ENCODE data around the gene NPTX2.
A peak's percentile ranks its signal among the peaks of the same experiment; 100 is the strongest.

NPTX2 gene

GRCh38 chr7:98599886-98600285 lies 17.2 kb upstream of the NPTX2 start:
- TF ChIP-seq POLR2A (IDR thresholded peaks at IDR 0.05; ENCODE audit: low read length) (no peak), GATA1 (IDR thresholded peaks at IDR 0.05; ENCODE audit: low read depth, low read length) (no peak)
- DNase-seq, result no peak

DNA sequence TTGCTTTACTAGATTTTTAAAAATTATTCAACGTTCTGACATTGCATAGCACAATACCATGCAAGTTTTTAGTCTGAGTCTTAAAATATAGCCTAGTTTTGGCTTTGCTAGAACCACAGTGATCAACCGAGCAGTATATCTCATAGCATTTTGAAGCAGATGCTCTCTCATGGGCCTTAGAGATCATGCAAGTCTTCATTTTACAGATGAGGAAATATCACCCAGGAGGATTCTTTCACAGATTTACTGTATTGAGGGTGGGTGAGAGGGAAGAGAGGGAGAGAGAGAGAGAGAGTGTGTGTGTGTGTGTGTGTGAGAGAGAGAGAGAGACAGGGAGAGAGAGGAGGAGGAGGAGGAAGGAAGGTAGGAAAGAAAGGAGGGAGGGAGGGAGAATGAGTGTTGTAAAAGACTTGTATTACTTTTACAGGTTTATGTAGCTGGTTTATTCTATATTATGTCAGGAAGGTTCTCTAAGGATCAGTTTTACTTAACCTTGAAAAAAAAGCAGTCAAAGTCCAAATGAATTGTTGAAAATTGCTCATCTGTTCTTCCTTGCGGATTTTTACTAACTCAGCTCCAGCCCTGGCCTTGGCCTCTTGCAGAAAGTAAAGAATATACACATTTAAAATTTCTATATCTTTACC lies 14.2 kb upstream of the NPTX2 start:
- TF ChIP-seq POLR2A (IDR thresholded peaks at IDR 0.05; ENCODE audit: low read length) (no peak), GATA1 (IDR thresholded peaks at IDR 0.05; ENCODE audit: low read depth, low read length) (no peak)

DNA sequence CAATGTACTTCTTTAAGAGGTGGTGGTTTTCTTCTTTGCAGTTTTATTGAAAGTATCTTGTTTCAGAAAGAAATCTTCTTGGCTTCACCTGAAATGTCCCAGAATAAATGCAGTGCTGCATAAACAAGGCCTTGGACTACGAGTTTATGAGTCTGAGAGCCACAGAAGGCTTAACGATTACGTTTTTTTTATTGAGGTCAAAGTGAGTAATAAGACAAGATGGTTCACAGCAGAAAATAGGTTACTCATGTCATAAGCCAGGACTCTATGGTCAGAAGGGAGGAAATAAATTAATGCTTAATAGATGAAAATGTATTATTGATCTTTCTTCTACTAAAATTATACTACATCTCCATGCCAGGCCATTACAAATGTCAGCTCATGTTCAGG lies 13.7 kb upstream of the NPTX2 start:
- TF ChIP-seq GATA1 (IDR thresholded peaks at IDR 0.05; ENCODE audit: low read depth, low read length) (no peak), POLR2A (IDR thresholded peaks at IDR 0.05; ENCODE audit: low read length) (no peak)
- DNase-seq, result no peak

More for the DNA sequence above, 14.2 kb upstream of the NPTX2 start:
- no peak for DNase-seq

DNA sequence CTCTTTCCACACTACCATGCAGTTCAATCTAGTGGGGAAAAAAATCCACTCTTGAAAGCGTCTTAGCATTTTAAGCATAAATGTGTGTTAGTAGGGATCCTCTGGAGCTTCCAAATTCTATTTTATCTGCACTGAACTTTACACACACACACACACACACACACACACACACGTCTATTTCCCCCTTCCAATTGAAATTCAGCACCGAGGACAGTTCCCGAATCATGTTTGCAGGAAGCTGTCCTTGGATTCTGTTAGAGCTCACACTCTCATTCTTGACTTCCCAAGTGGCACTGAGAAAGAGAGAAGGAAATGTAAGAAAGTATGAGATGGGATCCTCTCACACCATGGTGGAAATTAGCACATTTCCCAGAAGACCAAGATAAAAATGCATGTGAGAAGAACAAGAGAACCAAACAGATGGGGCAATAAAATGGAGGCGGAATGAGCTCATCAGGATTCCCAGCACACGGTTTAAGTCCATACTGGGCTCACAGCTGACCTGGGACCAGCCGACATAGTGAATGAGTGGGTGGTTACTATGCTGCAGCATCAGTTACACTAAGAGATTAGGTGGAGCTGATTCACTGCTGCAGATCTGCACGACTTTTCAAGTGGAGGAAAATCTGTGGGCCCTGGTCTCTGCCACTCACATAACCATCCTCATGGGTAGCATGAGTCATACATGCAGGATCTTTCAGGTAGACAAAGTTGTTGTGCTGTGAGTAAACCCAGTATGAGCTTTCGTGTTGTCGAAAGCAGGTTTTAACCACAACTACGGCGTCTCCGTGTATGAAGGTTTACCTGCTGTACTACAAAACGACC lies 3.3 kb upstream of the NPTX2 start:
- TF ChIP-seq POLR2A (IDR thresholded peaks at IDR 0.05; ENCODE audit: low read length) (no peak), GATA1 (IDR thresholded peaks at IDR 0.05; ENCODE audit: low read depth, low read length) (no peak)
- DNase-seq, result peak; percentile 8

- peak in 1 of 2 experiments; percentile 5 for DNase-seq
- TF ChIP-seq GATA1 (IDR thresholded peaks at IDR 0.05; ENCODE audit: low read depth, low read length) (no peak), POLR2A (IDR thresholded peaks at IDR 0.05; ENCODE audit: low read length) (no peak)
Observed at GRCh38 chr7:98616381-98617050, 569 bp upstream of the NPTX2 start.

GRCh38 chr7:98617960-98618418 lies 904 bp downstream of the NPTX2 start:
- no peak for DNase-seq
- TF ChIP-seq GATA1 (IDR thresholded peaks at IDR 0.05; ENCODE audit: low read depth, low read length) (no peak), POLR2A (IDR thresholded peaks at IDR 0.05; ENCODE audit: low read length) (no peak)

- no peak for DNase-seq
- TF ChIP-seq GATA1 (IDR thresholded peaks at IDR 0.05; ENCODE audit: low read depth, low read length) (no peak), POLR2A (IDR thresholded peaks at IDR 0.05; ENCODE audit: low read length) (no peak)
Observed at GRCh38 chr7:98618786-98619185, 1.7 kb downstream of the NPTX2 start.

DNA sequence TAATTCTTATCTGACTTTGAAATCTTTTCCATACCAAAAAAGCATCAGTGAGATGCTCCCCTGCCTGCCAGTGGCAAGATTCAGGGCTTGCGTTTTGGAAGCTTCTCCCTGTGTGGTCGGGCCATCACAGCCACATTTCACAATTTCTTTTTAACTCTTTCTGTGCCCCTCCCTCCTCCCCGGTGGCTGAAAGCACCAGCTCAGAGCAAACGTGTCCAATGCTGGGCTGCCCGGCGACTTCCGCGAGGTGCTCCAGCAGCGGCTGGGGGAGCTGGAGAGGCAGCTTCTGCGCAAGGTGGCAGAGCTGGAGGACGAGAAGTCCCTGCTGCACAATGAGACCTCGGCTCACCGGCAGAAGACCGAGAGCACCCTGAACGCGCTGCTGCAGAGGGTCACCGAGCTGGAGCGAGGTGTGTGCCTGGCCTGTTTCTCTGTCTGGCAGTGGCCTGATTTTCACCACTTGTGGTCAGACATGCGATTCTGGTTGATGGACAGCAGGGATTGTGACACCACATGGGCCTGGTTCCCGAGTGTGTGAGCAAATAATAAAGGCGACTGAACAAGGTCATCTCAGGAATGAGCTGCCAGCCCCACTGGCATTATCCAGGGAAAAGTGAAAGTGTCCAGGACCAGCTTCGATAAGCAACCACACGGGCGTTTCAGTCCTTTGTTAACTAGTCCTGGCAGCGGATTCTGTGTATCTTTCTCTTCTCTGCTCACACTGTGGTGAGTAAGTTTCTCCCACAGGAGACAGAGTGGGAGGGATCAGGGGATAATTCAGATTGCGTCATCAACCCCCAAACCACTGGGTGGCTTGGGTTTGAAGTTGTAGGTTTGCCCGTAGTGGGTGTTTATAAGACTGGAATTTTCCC lies 2.6 kb downstream of the NPTX2 start:
- no peak for TF ChIP-seq POLR2A (IDR thresholded peaks at IDR 0.05; ENCODE audit: low read length)
- no peak for TF ChIP-seq GATA1 (IDR thresholded peaks at IDR 0.05; ENCODE audit: low read depth, low read length)
- DNase-seq, result no peak

GRCh38 chr7:98621573-98622482 lies 4.7 kb downstream of the NPTX2 start:
- TF ChIP-seq POLR2A (IDR thresholded peaks at IDR 0.05; ENCODE audit: low read length) (no peak), GATA1 (IDR thresholded peaks at IDR 0.05; ENCODE audit: low read depth, low read length) (no peak)
- no peak for DNase-seq

DNA sequence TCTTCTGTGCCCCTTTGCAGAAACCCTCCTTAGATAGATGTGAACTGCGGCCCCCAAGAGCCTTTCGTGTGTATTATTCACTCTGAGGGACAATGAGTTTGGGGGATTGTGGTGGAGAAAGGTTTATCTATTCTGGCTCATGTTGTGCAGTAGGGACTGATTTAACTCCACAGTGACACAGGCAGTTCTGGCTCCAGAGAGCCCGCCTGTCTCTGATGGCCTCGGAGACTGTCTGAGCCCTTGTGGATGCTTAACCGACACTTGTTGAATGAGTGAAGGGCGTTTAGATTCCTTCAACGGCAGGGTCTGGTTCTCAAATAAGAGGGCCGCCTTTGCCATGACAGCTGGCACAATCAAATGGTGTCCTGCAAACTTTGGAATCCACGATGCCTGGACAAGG lies 5.8 kb downstream of the NPTX2 start:
- TF ChIP-seq POLR2A (IDR thresholded peaks at IDR 0.05; ENCODE audit: low read length) (no peak), GATA1 (IDR thresholded peaks at IDR 0.05; ENCODE audit: low read depth, low read length) (no peak)
- no peak for DNase-seq

GRCh38 chr7:98624846-98625420 lies 7.8 kb downstream of the NPTX2 start:
- DNase-seq, result no peak
- TF ChIP-seq GATA1 (IDR thresholded peaks at IDR 0.05; ENCODE audit: low read depth, low read length), result no peak

All from erythroblast (primary cell).